T-helper 1 cell treated with Interleukin-12 subunit alpha and Interleukin-12 subunit beta and Interleukin-4 antibody, amounts not matched to agents 30 ng/mL and 1 ng/mL, for 36 hours (primary cell): ENCODE measurements around the gene C16orf86. TPM values are rescaled to one million over a fixed set of nuclear protein-coding genes. Genes with fewer than 3 reads are reported as not detected.

Experiments used
- total RNA-seq: library from RNA; stranded (reverse); gene quantifications from 2 replicates; pipeline ENCODE4 v1.2.3, GENCODE V29; 2022

Gene C16orf86
- total RNA-seq, 1 donor from 2014 or later: 1.9 TPM

Other genes starting within 250 kb of the C16orf86 start
- gene HSD11B2, start 235.7 kb upstream of the C16orf86 start, total RNA-seq: 0.29 TPM in 1 of 2 replicates, not detected in the other
- 69.7 and 70.7 TPM in 2 replicates for gene ATP6V0D1, start 185.7 kb upstream of the C16orf86 start, total RNA-seq
- gene AGRP, start 183.3 kb upstream of the C16orf86 start, total RNA-seq: not detected in 2 replicates
- gene RIPOR1, start 138.0 kb upstream of the C16orf86 start, total RNA-seq: 47.9 and 52.6 TPM in 2 replicates
- 75.3 and 79.3 TPM in 2 replicates for gene CTCF, start 104.3 kb upstream of the C16orf86 start, total RNA-seq
- gene CARMIL2, start 21.7 kb upstream of the C16orf86 start, total RNA-seq: 206 and 225 TPM in 2 replicates
- 39.9 and 42.8 TPM in 2 replicates for gene ACD, start 6.6 kb upstream of the C16orf86 start, total RNA-seq
- gene PARD6A, start 5.9 kb upstream of the C16orf86 start, total RNA-seq: 10.2 and 11.1 TPM in 2 replicates
- gene ENKD1, start 64 bp upstream of the C16orf86 start, total RNA-seq: 8.5 and 9.0 TPM in 2 replicates
- gene GFOD2, start 52.5 kb downstream of the C16orf86 start, total RNA-seq: 13.4 and 15.2 TPM in 2 replicates
- 34.4 and 36.4 TPM in 2 replicates for gene RANBP10, start 139.7 kb downstream of the C16orf86 start, total RNA-seq
- gene TSNAXIP1, start 140.1 kb downstream of the C16orf86 start, total RNA-seq: 0.32 and 0.61 TPM in 2 replicates
- gene THAP11, start 175.5 kb downstream of the C16orf86 start, total RNA-seq: 39.5 and 42.0 TPM in 2 replicates
- 126 and 132 TPM in 2 replicates for gene NUTF2, start 180.1 kb downstream of the C16orf86 start, total RNA-seq
- 56.0 and 60.9 TPM in 2 replicates for gene CENPT, start 180.9 kb downstream of the C16orf86 start, total RNA-seq
- gene EDC4, start 206.2 kb downstream of the C16orf86 start, total RNA-seq: 120 and 137 TPM in 2 replicates
- gene NRN1L, start 218.1 kb downstream of the C16orf86 start, total RNA-seq: 0.59 TPM in 1 of 2 replicates, not detected in the other
- gene PSKH1, start 226.4 kb downstream of the C16orf86 start, total RNA-seq: 24.0 and 24.1 TPM in 2 replicates